A172 (cell line): ENCODE results near the gene MLIP. TPM values are rescaled to one million over a fixed set of nuclear protein-coding genes. Genes with fewer than 3 reads are reported as not detected.

Source experiments
- total RNA-seq: library from RNA; depleted of rRNA; stranded (reverse); fragments of >200 nt; shearing (Covaris generic); gene quantifications from 2 replicates; pipeline ENCODE4 v1.2.3, GENCODE V29; 2014; rRNA removed

The MLIP gene
- total RNA-seq, 1 experiment from 2014 or later, result 1.1 TPM

Other genes with a start within 250 kb of the MLIP start
- gene TINAG, start 197.0 kb downstream of the MLIP start, total RNA-seq, result not detected in 2 replicates